OCI-M2 (cell line): Measurements from ENCODE around the gene CSK.

Experiments
- DNase-seq: peaks from one replicate; lab custom pipeline; 2025; ENCODE audit not compliant: unreplicated experiment; lab: John Stamatoyannopoulos, UW

CSK gene

DNA sequence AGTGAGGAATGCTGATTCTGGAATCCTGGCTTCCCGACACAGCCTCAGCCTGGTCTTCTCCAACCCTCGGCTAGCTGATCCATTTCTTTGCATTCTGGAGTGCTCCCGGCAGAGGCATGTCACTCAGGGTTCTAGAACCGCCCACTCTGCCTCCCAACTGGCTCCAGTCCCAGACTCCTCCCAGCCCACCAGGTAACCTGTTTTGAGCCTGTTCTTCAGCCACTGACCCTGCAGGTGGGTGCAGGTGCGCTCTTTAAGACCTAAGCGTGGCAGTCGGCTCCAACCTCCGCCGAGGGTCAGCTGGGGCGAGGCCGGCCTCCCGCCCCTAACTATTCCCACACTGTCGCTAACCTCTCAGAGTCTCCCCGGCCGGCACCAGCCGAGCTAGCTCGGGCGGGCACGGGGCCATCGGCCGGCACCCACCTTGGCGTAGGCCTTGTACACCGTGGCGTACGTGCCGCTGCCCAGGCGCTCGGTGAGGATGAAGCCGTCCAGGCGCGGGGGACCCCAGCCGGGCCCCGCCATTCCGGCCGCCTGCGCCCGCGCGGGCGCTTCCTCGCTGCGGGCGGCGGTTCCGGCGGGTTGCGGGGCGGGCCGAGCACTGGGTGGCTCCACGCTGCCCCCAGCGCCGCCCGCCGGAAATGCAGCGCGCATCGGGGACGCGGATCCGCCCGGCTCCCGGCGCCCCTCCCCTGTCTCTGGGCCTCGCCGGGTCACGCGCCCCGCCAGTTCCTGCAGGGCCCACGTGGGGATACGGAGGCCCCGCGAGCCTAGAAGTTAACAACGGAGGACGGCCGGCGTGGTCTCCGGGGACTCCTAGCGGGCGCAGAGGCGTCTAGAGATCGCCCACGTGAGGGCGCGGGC, 60.9 kb downstream of the CSK start, which contains the start of gene ULK3:
ULK3 (minus strand) TSS at position 576 of the 864 bp plus-strand sequence; CDS start at position 525, 51 bp downstream.
- DNase-seq, result no peak

DNA sequence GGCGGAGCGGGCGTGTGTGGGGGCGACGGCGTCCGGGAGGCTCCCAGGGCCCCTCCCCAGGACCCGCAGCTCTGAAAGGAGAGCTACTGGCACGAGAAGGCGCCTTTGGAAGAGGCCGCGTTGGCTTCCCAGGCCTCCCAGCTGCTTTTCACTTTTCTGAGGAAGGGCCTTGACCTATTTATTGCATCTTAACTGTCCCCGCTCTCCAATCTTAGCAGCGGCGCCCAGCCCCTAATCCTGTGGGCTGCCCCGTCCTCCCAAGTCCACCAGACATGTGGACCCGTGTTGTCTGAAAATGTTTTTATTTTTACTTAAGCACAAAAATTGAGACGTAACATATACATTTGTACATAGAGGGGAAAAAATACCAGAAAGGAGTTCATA, 61.6 kb downstream of the CSK start:
- DNase-seq, result no peak

DNA sequence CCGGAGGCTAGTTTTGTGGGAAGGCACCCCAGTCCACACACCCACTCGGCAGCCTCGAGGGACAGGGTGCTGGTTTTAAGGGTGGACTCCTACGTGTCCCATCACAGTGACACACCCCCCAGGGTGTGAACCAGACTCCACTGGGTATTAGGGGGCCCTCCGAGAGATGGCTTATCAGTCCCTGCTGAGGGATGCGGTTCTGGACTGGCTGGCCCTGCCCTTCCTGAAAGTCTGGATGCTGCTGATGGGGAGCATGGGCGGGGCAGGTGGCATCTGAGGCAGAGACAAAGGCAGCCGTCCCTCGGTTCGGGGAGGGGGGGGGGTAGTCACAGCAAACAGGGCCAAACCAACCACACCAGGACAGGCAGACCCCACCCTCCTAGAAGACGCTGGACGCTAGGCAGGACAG, 62.0 kb downstream of the CSK start:
- no peak for DNase-seq

DNA sequence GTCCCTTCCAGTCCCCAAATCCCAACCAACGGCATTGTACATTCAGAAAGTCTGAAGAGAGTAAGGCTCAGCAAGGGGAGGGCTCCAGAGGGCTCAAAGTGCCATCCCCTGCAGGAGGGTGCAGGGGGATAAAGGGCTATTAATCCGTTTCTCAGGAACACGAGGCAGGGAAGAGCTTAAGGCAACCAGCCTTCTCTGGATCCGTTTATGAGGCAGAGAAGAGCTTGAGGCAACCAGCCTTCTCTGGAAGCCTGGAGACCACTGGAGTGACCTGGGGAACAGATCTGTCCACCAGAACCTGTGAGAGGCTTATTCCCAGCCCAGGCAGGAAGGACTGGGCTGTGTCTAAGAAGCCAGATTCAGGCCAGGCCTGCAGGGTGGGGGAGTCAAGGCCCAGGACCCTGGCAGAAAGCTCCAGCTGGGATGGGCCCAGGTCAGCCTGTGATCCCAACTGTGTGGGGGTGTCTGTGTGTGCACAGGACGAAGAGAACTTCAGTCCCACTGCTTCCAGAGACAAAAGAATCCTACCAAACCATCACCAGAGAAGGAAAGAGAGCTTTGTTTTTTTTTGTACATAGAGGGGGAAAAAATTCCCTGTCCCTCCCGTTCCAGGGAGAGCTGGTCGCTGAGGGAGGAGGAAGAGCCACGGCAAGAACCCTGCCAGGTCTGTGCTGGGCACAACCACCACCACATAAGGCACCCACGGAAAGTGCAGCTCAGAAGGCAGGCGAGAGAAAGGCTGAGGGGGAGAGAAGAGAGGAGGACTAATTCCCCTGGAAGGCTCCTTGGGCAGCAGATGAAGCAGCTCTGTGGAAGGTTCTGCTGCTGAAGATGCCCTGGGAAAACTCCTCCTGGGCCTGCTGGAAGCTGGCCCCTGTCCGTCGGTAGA, 62.7 kb downstream of the CSK start:
- DNase-seq, result no peak

DNA sequence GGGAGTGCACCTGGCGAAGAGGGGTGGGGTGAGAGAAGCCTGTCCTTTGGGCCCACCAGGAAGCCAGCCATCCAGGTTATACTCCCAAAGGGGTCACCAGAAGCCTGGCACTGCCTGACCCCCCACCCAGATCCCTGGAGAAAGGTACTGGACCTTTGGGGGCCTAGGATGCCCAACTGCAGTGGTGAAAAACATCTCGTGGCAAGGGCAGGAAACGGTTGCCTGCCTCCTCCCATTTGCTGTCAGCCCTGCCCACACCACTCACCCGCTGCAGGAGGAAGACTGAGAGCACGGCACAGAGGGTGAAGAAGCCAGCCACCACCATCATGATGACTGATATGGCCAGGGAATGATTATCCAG, 63.3 kb downstream of the CSK start:
- DNase-seq, result no peak

DNA sequence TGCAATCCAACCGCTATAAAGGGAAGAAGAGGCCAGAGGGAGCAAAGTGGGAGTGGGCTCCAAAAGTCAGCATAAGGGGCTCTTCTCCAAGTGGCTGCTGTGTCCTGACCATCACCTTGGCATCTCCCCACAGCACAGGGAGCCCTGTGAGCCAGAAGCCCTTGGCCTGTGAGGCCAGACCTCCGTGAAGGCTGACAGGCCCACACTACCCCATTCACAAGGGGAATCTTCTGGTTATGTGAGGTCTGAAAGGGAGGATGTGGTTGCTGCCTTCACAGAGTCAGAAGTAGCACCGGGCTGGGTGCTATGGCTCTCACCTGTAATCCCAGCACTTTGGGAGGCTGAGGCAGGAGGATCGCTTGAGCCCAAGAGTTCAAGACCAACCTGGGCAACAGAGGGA, 63.7 kb downstream of the CSK start:
- DNase-seq, result no peak

DNA sequence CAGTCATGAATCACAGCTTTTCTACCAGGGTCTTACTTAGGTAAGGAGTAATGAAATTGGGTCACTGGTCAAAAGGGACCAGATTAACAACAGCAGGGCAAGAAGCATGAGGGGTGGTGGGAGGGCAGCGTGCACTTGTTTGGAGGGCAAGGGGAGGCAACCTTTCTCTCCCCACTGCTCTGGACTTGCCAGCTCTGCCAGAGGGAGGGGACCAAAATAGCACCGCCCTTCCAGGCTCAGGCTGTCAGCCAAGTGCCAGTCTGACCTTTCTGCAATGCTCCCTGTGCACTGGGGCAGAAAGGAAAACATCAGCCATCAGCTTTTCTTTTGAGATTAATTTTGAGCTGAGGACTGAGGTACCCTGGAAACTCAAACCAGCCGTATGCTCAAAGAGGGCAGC, 65.6 kb downstream of the CSK start:
- DNase-seq, result no peak

DNA sequence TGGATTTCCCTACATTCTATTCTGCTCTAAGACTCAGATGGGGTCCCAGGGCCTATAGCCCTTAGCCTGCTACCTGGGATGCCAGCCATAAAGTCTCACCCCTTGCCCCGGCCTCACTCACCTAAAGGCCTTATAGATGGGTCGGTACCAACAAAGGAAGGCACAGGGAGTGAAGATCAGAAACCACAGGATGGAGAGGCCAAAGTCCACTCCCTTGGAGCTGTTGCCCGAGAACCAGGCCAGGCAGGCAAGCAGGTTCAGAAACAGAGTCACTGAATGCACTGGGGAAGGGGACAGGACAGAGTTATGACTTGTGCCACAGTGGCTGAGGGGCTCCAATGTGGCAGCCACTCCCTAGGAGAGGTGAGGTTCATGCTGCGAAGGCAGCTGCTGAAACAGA, 68.5 kb downstream of the CSK start:
- no peak for DNase-seq

DNA sequence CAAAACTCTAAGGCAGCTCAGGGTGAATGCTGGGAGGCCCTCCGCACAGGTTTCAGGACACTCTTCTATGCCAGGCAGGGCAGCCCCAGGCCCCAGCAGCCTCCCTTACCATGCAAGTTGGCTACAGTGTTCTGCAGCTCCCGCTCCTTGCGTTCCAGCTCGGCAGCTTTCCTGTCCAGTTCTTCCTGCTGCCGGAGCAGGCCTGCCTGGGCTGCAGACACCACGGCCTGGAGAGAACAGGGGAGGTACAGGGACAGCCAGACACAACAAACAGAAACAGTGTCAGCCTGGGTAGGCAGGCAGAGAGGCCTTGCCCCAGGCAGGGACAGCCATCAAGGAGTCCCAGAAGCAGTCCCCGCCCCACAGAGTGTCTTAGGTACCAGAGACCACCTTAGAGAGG, 70.1 kb downstream of the CSK start:
- DNase-seq, result no peak
